HG03432 (cell line): Measurements from ENCODE around the gene KY.
A peak's percentile ranks its signal among the peaks of the same experiment; 100 is the strongest.
"Not testable (repeated sequence)": the region's sequence is repeated elsewhere in the genome, so short reads cannot be mapped to it uniquely, and the experiment has no call there.

ENCODE experiments used
- ATAC-seq: cut with Tn5 transposase; IDR thresholded peaks from one replicate; pipeline ENCODE4 v1.9.1; 2021; ENCODE audit warnings: mild to moderate bottlenecking, moderate library complexity; ENCODE audit not compliant: unreplicated experiment

KY gene

DNA sequence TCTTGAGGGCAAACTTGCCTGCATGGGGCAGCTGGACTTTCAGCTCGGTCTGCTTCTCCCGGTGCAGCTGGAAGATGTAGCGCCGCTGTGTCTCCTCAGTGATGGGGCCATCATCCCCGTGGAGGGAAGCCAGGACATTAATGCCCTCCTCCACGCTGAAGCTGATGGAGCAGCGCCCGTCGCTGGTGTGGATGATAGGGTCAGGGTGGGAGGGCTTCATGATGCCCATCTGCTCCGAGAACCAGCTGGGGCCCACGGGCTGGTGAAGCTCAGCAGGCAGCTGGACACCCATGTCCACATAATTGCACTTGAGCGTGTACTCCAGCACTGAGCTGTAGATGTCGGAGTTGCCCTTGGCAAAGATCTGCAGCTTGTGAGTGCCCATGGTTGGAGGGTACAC, 46.9 kb downstream of the KY start:
- ATAC-seq: no peak

DNA sequence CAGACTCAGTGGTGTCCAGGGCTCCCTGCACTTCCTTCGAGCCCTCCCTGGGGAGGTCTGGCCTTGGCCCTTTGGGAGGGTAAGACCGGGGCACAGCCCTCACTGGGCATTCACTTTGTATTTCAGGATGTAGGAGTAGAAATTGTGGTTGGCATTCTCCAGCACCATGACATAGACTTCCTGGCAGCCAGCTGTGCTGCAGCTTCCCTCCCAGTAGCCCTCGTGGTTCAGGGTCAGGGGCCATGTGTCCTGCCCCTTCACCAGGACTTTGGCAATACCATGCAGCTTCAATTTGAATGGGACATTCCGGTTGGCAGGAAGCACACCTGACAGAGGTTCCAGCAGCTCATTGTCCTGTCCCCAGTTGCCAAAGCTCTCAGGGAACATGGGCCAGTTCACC, 47.3 kb downstream of the KY start:
- ATAC-seq: no peak

DNA sequence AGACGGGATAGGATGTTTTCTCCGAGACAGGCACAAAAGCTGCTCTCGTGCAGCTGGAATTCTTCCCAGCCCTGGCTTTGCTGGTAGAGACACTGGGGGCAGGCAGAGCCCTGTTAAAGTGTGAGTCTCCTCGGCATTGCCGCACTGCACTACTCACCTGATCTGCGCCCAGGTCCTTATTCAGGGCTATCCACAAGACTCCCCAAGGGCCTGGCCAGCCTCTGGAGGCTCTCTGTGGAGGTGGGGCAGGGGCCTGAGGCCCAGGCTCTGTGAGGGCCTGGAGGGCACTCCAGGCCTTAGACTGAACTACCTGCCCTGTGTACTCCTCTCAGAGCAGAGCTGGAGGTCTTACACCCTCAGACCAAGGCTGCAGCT, 48.4 kb downstream of the KY start:
- no peak for ATAC-seq

DNA sequence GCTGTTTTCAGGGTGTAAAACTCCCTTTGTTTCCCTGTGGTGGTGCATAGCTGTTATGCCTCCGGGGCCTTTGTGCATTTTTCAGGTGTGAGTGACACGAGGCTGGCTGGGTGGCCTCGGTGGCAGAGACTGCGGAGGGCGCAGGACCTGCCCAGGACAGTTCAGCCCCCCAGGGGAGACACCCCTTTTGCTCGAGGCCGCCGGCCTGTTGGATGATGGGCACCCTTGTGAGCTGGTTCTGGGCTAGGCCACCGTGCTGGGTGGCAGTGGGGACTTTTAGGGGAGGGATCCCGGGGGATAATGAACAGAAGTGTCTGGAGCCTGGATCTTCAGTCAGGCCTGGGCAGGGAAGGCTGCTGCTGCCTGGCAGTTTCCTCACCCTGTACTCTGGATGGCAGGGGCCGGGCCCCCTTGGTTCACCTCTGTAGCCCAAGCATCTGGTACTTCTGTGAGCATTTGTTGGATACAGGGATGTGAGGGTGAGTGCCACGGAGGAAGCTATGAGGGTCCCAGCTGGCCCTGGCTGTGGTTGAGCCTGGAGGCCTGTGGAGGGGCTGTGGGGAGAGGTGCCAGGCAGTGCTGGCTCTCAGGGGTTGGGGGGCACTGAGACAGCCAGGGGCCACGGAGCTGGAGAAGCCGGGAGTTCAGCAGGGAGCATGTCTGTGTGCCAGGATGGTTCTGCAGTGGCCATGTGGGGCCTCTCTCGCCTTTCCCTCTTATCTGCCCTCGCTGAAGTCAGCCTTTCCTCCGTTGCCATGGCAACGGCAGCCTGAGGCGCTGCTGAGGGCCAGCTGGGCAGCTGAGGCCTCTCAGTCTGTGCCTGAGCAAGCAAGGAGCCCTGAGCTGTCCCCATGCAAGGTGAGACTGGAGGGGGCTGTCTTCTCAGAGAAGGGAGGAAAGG, 49.0 kb downstream of the KY start:
- ATAC-seq: no peak

DNA sequence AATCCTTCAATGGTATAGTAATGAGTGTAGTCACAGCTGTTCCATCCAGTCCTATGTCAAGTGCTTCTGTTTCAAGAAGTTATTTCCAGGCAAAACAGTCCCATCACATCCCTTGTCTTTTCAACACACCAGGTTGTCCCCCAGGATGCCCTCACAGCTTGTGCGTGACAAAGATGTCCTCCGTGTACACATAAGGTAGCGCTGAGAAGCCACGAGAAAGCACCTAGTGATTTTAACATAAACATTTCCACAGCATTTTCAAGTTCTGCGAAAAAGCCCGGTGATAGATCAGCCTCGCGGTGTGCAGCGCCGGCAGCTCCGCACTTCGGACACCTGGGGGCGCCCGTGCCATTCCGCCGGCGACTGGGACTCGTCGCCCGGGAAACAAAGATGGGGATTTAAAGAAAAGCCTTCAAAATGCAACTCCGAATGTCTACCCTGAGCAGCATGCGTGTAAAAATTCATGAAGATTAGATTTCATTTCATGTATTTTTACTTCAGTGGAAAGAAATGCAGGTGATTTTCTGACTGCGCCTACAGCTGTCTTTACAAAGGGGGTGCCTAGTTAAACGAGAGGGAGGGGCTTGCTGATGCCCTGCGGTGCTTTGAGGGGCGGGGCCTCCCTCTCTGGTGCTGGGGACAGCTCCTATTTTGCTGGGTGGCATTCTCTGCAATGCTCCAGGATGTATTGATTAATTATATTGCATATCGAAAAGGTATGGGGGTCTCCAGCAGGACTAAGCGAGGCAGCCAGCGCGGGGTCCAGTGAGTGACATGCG, 49.9 kb downstream of the KY start:
- peak; percentile 89 for ATAC-seq

DNA sequence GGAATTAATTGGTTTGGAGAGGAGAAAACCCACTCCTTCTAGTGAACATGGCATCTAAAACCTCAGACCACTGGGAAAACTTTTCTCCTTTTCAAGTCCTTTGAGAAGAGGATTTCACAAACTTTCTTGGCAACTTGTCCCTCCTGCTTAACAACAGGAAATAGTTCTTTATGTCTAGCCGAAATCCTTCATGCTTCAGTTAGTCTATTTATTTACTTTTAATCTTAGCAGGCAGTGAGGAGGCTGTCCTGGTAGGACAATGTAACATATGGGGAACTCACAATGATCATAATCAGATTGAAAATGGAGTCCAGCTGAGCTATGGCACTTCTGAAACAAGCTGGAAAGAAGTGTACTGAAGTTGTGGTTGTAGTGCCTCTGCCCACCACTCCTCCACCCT, 50.6 kb downstream of the KY start:
- no peak for ATAC-seq

DNA sequence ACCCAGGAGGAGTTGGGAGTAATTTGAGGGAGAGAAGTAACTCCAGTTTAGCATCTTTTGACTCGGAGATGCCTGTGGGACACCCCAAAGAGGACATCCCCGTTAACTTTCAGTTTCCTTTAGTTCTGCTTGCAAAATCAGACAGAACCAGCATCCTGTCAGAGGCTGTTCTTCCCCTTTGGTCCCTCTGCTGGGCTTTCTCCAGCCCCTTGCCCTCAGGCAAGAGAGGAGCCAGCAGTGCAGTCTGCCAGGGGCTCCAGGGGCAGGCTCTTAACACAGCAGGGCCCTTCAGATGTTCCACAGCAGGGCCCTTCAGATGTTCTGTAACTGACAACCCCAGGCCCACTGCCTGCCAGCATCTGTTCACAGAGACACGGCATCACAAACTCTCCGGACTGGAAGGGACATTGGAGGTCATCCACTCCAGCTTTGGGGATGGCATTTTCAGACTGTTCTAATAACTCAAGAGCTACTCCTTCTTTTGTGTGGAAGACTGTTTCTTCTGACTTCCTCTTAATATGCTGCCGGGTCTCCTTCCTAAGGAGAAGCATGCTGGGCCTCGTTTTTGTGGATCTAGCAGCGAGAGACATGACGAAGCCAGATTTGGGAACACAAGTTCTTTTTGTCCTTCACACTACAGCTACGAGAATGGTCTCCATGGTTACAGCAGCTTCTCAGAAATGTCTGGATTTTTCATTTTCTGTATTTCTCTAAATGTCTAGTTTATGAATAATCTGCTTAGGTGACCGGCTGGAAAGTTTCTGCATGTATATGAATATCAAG, 51.9 kb downstream of the KY start:
- ATAC-seq: no peak

DNA sequence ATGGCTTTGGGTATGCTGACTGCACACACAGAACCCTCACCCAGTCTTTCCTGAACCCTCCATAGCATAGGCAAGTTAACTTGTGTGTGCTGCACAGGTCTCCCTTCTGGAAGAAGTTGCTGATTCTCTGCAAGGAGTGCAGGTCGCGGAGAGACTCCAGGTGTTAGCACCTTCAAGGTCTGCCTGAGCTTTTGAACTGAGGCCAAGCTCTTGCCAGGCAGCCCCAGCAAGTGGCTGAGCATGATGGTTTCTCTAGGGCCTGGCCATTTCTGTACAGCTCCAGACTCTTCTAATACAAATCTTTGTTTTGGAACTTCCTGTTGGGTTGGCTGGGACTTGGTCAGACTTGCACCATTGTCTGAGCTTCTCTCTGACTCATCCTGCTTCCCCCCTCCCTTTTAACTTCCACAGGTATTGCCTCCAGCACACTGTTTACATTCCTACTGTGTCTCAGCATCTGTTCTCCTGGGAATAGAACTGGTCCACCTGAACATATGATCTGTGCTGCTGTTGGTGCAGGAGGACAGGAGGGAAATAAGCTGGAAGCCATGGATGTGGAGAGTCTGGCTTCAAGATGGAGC, 53.3 kb downstream of the KY start:
- ATAC-seq: no peak

GRCh38 chr3:134594986-134595385, 55.8 kb downstream of the KY start:
- not testable (repeated sequence) for ATAC-seq

GRCh38 chr3:134594331-134594741, 56.5 kb downstream of the KY start:
- ATAC-seq: no peak

DNA sequence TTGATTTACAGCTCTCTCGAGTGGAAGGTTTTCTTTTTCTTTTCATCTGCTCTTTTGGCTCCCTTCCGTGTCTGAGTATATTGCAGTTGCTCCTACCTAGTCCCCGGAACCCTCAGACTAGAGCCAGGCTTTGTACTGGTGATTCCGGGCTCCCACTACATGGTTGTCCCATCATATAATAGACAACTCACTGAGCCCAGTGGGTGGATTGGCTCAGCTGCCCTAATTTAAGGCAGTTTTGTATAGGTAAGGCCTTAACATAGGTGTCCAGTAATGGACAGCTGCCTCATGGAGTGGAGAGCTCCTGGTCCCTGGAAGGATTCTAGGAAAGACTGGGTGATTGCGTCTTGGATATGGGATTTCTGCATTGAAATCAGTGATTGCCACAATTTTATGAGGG, 58.0 kb downstream of the KY start:
- no peak for ATAC-seq

- no peak for ATAC-seq
These were observed 60.1 kb downstream of the KY start for GRCh38 chr3:134590766-134591165.

GRCh38 chr3:134579141-134579665, 71.6 kb downstream of the KY start:
- ATAC-seq: no peak

- ATAC-seq: no peak
These were observed 74.0 kb downstream of the KY start for GRCh38 chr3:134576831-134577230.

- no peak for ATAC-seq
These were observed 74.4 kb downstream of the KY start for GRCh38 chr3:134576426-134576825.

DNA sequence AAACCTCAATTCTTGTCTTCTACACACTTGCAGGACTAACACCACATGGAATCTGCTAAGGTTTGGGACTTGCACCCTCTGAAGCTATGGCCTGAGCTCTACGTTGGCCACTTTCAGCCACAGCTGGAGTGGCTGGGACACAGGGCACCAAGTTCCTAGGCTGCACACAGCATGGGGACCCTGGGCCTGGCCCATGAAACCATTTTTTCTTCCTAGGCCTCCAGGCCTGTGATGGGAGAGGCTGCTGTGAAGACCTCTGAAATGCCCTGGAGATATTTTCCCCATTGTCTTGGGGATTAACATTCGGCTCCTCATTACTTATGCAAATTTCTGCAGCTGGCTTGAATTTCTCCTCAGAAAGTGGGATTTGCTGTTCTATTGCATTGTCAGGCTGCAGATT, 80.9 kb downstream of the KY start:
- not testable (repeated sequence) for ATAC-seq

GRCh38 chr3:134568790-134569189, 82.0 kb downstream of the KY start:
- ATAC-seq: no peak

DNA sequence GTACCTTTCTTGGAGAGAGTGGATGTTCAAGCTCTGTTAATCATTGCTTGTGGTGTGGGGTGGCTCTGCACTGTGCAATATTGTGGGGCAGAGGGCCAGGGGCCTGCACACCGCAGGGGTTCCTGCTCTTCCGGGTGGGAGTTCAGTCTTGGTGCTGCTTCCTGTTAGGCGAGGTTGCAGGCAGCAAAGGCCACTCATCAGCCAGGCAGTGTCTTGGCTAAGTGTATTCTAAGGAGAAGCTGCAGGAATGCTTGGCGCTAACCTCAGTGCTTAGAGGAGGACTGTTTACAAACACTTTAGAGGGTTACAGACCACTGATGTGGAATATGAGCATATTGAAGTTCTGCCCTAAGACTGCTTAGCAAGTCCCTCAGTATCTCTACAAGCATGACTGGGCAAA, 83.2 kb downstream of the KY start:
- no peak for ATAC-seq

DNA sequence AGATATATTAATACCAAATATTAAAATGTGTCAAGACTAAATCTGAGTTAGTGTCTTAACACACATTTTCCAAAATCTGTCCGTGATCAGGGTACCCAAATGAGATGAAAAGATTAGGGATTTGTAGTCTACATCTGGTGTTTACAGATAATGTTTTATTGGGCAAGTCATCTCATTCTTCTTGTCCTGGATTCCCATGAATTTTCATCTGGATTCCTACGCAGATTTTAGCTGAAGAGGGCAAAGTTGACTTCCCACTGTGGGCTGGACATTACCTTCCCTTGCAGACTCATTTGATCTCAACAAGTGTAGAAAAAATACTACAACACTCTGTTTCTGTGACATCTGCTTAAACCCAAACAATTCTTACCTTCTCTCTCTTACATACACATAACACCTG, 85.8 kb downstream of the KY start:
- ATAC-seq: no peak

DNA sequence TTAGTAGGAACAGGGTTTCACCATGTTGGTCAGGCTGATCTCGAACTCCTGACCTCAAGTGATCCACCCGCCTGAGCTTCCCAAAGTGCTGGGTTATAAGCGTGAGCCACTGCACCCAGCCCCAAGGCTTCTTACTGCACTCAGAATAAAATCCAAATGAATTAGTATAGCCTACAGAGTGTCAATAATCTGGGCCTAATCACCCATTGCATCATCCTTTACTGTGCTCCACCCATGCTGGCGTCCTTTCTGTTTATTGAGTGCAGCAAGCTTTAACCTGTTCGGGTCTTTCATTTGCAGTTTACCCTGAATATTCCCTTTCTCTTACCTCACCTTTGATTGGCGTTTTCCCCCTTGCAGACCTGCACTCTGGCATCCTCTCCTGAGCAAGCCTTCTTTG, 87.2 kb downstream of the KY start:
- ATAC-seq: no peak

DNA sequence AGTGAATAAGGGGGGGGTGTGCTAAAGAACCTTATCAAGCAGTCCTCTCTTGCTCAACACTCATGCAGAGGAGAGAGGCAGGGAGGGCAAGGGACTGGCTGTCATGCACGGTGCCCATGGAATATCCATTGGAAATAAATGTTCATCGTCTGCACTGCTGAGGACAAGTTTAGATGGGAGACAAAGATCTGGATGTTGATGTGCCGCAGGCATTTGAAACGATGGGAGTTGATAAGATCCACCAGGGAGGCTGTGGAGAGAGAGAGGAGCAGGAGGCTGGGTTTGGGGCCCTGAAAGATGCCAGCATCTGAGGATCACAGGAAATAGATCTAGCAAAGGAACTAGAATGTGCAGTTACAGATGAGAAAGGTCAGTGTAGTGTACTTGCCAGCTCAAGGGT, 88.8 kb downstream of the KY start:
- no peak for ATAC-seq
